Astrocyte of the cerebellum (primary cell): ENCODE results near the gene CFAP410.
"Not testable (repeated sequence)": the region's sequence is repeated elsewhere in the genome, so short reads cannot be mapped to it uniquely, and the experiment has no call there.

ENCODE experiments used
- DNase-seq: peaks from one replicate; pipeline ENCODE4 v3.0.0-alpha.2; 2011; ENCODE audit warnings: low read depth
- H3K4me3 ChIP-seq: 2 replicates; pipeline ENCODE4 v1.5.1; 2011; ENCODE audit warnings: mild to moderate bottlenecking, low read depth, low read length, moderate library complexity
- in situ Hi-C: cut with HindIII; loops from 2 replicates; pipeline ENCODE4 v1.10.0; 2017; ENCODE audit warnings: low sequenced_read_pairs
- TF ChIP-seq, protein P1 (sequence below): IDR thresholded peaks from 2 replicates; pipeline ENCODE4 v1.5.1; 2012; ENCODE audit warnings: low read length, low read depth, moderate library complexity, mild to moderate bottlenecking; ENCODE audit errors: missing control alignments

CFAP410 gene

DNA sequence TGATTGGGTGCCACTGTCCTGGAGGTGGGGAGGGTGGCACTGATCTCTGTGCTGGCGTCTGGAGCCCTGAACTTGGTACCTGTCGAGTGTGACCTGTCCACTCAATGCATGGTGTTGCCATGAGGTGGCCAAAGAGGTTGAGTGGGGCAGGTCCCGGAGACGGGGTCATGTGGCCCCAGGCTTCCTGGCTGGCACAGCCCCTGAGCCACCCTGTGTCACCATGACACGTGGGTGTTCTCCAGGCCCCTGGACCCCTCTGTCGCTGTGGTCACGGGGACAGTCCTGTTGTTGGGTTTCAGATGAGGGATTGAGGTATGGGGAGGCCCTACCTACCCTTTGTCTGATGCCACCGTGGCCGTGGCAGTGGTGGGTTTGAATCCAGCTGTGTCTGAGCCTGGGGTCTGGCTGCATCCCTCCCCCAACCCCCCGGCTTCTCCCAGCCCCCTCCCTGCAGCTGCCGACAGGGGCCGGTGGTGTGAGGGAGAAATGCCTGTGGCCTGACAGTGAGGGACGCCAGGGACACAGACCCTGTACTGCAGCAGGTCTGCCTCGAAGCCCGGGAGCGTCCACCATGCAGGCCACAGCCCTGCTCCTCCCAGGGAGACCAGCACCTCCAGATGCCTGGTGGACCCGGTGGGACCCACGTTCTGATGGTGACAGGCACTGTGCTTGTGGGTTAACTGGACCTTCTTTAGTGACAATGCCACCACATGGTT is 26.2 kb upstream of the CFAP410 start:
- TF ChIP-seq, protein P1, sequence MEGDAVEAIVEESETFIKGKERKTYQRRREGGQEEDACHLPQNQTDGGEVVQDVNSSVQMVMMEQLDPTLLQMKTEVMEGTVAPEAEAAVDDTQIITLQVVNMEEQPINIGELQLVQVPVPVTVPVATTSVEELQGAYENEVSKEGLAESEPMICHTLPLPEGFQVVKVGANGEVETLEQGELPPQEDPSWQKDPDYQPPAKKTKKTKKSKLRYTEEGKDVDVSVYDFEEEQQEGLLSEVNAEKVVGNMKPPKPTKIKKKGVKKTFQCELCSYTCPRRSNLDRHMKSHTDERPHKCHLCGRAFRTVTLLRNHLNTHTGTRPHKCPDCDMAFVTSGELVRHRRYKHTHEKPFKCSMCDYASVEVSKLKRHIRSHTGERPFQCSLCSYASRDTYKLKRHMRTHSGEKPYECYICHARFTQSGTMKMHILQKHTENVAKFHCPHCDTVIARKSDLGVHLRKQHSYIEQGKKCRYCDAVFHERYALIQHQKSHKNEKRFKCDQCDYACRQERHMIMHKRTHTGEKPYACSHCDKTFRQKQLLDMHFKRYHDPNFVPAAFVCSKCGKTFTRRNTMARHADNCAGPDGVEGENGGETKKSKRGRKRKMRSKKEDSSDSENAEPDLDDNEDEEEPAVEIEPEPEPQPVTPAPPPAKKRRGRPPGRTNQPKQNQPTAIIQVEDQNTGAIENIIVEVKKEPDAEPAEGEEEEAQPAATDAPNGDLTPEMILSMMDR: no peak
- in situ Hi-C loops: no loop called here

DNA sequence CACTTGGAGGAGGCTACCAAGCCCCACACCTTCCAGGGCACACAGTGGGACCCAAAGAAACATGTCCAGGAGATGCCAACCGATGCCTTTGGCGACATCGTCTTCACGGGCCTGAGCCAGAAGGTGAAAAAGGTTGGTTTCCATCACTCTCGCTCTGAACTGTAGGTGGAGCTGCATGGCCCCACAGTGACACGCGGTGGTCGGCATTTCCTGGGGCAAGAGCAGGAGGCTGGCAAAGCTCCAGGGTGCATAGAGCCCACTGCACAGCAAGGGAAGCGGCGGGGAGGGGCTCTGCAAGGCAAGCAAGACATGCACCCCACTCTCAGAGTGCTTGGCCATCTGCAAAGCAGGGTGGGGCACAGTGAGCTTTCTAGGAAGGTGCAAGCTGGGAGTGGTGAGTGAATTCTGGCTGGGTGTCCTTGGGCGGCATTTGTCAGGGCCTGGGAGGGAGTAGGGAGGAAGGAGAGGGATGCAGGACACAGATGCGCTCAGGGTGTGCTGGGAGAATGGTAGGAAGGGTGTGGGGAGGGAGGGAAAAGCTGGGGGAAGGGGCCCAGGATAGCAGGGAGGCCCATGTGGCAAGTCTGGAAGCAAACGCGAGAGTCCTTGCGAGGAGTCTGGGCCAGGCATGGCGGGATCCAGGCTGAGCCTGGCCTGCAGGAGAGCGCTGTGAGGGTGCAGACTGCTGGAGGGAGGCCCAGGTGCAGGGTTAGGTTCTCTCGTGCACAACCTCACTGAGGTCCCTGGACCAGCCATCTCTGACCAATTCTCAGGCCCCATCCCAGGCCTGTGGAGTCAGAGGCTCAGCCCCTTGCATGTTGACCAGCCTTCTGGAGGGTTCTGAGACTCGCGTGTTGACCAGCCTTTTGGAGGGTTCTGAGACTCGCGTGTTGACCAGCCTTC is 25.2 kb upstream of the CFAP410 start:
- H3K4me3 ChIP-seq: no peak overlapping the region
- in situ Hi-C loops: no loop called here
- TF ChIP-seq, protein P1: no peak
- DNase-seq: no peak

More for the DNA sequence above, 26.2 kb upstream of the CFAP410 start:
- no peak for DNase-seq
- H3K4me3 ChIP-seq: no peak overlapping the region

DNA sequence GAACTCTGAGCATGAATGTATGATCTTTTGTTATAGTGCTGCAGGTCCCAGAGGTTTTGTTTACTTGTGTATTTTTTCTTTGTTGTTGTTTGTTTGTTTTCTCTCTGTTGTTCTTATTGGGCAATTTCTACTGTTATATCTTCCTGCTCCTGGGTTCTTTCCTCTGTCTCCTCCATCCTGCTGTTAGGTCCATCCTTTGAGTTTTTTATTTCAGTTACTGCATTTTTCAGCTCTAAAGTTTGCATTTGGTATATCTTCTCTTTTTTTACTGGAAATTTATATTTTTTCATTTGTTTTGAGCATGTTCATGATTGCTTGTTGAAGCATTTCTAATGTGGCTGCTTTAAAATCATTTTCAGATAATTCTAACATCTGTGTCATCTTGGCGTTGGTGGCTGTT is 24.1 kb upstream of the CFAP410 start:
- H3K4me3 ChIP-seq: no peak overlapping the region
- no peak for DNase-seq
- TF ChIP-seq, protein P1: no peak
- in situ Hi-C loops: no loop called here

DNA sequence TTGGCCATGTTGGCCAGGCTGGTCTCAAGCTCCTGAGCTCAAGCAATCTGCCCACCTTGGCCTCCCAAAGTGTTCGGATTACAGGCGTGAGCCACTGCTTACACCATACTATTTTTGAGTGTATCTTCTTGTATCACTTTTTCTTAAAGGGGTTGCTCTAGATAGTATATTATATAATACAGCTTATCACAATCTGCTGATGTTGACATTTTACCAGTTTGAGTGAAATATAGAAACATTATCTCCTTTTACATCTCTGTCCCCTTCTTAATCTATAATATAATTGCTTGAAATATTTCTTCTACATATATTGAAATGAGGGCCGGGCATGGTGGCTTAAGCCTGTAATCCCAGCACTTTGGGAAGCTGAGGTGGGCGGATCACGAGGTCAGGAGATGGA is 22.7 kb upstream of the CFAP410 start:
- DNase-seq, H3K4me3 ChIP-seq, in situ Hi-C loops: not testable (repeated sequence)

DNA sequence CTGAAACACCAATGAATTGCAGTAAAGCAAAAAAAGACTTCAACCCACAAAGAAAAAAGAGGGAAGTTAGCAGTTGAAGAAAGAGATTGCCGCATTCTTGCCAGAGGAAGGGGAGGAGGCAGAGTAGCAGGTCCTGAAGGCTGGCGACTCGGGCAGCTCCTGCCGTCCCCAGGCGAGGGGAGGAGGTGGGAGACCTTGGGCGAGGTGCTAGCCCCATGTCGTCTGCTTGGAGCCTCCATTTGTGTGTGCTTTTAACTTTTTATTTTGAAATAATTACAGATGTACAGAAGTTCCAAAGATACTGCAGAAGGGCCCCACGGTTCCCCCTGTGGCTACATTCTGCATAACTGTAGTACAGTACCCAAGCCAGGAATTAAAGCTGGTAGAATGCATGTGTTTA is 21.0 kb upstream of the CFAP410 start:
- TF ChIP-seq, protein P1: no peak
- in situ Hi-C loops: no loop called here
- DNase-seq: no peak
- no peak overlapping the region for H3K4me3 ChIP-seq

DNA sequence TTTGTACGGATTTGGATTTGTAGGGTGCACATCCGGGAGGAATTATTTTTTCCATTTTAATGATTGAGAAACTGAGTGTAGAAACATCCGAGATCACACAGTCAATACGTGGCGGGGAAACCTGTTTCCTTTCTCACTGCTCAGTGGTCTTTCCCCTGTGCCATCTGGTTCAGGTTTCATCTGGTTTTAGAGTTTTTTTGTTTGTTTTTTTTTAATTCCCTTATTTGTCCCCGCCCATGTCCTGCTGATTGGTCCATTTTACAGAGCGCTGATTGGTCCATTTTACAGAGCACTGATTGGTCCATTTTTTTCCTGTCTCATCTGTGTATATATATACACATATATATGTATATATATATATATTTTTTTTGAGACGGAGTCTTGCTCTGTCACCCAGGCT is 20.2 kb upstream of the CFAP410 start:
- in situ Hi-C loops: no loop called here
- H3K4me3 ChIP-seq: no peak overlapping the region
- no peak for DNase-seq
- TF ChIP-seq, protein P1: no peak
